ENCODE measurements around the gene POPDC2. TPM values are rescaled to one million over a fixed set of nuclear protein-coding genes. Genes with fewer than 3 reads are reported as not detected.

Gene POPDC2
- total RNA-seq, 2 donors from 2014 or later = 13.3 to 35.2 TPM

DNA sequence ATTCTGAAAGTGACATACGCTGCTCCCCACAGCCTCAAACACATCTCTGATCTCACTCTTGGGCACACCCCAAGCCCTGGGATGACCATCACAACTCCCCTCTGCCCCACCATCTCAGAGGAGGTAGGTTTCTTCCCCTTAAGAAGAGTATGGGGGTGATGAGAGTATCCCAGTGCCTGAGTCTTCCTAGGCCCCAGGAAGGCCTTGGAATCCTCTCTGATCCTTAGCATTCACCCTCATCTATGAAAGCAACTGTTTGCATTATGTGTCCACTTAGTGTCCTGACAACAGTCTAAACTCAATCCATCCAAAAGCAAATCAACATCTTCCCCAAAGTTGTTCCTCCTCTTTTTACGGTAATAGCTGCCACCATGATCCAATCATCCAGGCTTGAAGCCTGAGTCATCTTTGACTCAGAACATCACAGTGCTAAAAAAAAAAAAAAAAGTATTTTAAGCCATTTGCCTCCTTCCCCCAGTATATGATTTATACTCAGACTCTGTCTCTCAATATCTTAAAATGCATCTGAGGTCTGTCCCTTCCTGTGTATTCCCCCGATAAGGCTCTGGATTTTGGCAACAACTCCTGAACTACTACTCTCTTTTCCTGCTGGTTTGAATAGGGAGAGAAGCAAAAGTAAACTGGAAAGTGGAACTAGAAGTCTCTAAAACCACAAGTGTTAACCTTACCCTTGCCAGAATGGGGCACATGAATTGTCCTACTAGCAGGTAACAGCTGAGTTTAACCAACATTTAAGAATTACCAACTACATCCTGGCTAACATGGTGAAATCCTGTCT is 22.5 kb downstream of the POPDC2 start:
- Histone ChIP-seq H3K36me3 (peaks cover 4% of the 10 kb centered on the region), H3K9me3 (no peaks in the 10 kb centered on the region), H3K27ac (peak overlapping the region; percentile 69 to 81), H3K4me3 (peak overlapping the region; percentile 42), H3K27me3 (replicated peaks; ENCODE audit: insufficient read depth) (no peaks in the 10 kb centered on the region), H3K4me1 (ENCODE audit: control insufficient read depth in 1 of 2, low read depth in 2 of 2) (peaks cover 7 to 23% of the 10 kb centered on the region in 2 donors)
- ATAC-seq (ENCODE audit: insufficient number of reproducible peaks, low FRiP score, low read depth) = peak; percentile 92
- no peak for DNase-seq (ENCODE audit: low spot score)
- TF ChIP-seq, protein P1, sequence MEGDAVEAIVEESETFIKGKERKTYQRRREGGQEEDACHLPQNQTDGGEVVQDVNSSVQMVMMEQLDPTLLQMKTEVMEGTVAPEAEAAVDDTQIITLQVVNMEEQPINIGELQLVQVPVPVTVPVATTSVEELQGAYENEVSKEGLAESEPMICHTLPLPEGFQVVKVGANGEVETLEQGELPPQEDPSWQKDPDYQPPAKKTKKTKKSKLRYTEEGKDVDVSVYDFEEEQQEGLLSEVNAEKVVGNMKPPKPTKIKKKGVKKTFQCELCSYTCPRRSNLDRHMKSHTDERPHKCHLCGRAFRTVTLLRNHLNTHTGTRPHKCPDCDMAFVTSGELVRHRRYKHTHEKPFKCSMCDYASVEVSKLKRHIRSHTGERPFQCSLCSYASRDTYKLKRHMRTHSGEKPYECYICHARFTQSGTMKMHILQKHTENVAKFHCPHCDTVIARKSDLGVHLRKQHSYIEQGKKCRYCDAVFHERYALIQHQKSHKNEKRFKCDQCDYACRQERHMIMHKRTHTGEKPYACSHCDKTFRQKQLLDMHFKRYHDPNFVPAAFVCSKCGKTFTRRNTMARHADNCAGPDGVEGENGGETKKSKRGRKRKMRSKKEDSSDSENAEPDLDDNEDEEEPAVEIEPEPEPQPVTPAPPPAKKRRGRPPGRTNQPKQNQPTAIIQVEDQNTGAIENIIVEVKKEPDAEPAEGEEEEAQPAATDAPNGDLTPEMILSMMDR (IDR thresholded peaks at IDR 0.05) = no peak

DNA sequence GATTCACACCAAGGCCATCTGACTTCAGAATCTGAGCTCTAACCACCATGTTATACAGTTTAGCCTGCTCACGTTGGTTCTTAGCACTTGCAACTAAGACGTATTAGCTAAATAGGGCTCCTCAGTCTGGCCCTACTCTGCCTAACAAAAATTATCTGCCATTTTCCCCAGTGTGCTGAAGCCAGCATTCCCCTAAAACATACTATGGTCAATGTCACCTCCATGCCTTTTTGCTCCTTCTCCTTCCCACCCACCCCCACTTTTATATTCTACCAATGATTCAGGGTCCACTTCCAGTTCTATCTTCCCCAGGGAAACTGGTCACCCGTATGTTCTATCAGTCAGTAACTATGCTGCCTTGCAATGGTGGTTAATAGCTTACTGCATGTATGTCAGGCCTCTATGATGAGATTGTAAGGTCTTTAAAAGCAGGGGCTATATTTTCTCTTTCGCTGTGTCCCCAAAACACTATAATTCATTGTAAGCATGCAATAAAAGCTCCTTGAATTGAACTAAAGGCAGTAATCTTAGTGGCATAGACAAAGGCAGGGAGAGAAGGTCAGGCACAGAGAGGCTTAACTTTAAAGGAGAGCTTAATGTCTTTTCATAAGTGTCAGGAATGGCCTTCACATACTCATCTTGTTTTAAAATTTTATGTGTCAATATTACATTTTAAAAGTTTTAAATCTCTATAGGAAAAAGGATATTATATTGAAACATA is 23.3 kb downstream of the POPDC2 start:
- H3K4me3 ChIP-seq = no peak overlapping the region
- no peak for DNase-seq (ENCODE audit: low spot score)
- H3K9me3 ChIP-seq = no peaks in the 10 kb centered on the region
- no peaks in the 10 kb centered on the region for H3K27me3 ChIP-seq (replicated peaks; ENCODE audit: insufficient read depth)
- peak overlapping the region; percentile 69 to 81 for H3K27ac ChIP-seq
- TF ChIP-seq, protein P1 (IDR thresholded peaks at IDR 0.05) = no peak
- peaks cover 2% of the 10 kb centered on the region for H3K36me3 ChIP-seq
- peaks cover 13 to 31% of the 10 kb centered on the region in 2 donors for H3K4me1 ChIP-seq (ENCODE audit: control insufficient read depth in 1 of 2, low read depth in 2 of 2)
- ATAC-seq (ENCODE audit: insufficient number of reproducible peaks, low FRiP score, low read depth) = no peak

DNA sequence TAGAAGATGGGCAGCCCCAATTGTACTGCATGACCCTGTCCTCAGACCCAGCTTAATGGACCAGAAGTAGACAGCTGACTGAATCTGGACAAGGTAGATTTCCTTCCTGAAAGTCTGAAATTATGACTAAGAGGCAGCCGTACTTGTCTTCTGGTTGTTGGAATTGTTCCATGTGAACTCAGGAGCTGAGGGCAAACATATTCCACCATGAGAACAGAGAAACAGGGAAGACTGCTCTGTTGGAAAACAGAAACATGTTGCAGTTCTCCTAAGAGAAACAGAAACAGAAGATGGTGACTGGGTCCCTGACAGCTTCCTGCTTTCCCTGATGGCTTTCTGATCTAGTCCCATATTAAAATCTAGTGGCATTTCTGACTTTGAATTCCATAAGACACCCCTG is 24.1 kb downstream of the POPDC2 start:
- DNase-seq (ENCODE audit: low spot score) = no peak
- TF ChIP-seq, protein P1 (IDR thresholded peaks at IDR 0.05) = no peak
- Histone ChIP-seq H3K4me3 (no peak overlapping the region), H3K4me1 (ENCODE audit: control insufficient read depth in 1 of 2, low read depth in 2 of 2) (peaks cover 22 to 39% of the 10 kb centered on the region in 2 donors), H3K27ac (no peak overlapping the region), H3K27me3 (replicated peaks; ENCODE audit: insufficient read depth) (no peaks in the 10 kb centered on the region), H3K9me3 (no peaks in the 10 kb centered on the region), H3K36me3 (no peaks in the 10 kb centered on the region)
- no peak for ATAC-seq (ENCODE audit: insufficient number of reproducible peaks, low FRiP score, low read depth)

DNA sequence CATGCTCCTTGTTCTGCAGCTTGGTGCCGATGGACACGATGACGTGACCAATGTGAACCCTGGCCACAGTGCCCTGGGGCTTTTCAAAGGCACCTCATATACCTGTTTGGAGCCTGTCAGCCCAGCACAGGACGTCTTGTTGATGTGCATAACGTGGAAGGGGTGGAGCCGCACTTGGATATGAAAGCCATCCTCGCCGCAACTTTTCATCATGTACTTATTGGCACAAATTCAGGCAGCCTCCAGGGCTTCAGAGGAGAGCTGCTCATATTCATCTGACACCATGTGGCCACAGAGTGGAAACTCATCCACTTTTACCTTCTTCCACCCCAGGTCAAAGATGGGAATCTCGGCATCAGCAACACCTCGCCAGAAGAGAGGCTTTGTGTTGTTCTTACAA is 24.7 kb downstream of the POPDC2 start:
- H3K27ac ChIP-seq = no peak overlapping the region

DNA sequence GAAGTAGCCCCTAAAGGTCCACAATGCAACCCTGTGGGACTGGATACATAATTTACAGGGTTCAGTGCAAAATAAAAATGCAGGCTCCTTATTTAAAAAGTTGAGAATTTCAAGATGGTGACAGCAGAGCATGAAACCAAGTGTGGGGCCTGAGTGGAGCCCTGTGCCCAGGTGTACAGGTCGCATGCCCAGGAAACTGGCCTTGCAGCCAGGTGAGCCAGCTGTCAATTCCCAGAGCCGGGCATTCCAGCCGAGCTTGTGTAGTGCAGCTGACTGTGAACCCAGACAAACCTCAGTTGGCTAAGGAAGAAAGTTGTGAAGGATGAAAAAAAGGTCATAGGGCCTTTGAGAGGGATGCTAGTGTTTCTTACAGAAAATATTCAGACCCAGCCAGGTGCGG is 27.6 kb downstream of the POPDC2 start:
- Histone ChIP-seq H3K27ac (peak overlapping the region in 1 of 2 donors; percentile 68), H3K27me3 (replicated peaks; ENCODE audit: insufficient read depth) (no peaks in the 10 kb centered on the region), H3K4me1 (ENCODE audit: control insufficient read depth in 1 of 2, low read depth in 2 of 2) (peaks cover 44 to 62% of the 10 kb centered on the region in 2 donors), H3K9me3 (no peaks in the 10 kb centered on the region), H3K36me3 (no peaks in the 10 kb centered on the region), H3K4me3 (no peak overlapping the region)
- TF ChIP-seq, protein P1 (IDR thresholded peaks at IDR 0.05) = no peak
- ATAC-seq (ENCODE audit: insufficient number of reproducible peaks, low FRiP score, low read depth) = no peak
- no peak for DNase-seq (ENCODE audit: low spot score)

More for the DNA sequence above, 24.7 kb downstream of the POPDC2 start:
- no peak for DNase-seq (ENCODE audit: low spot score)
- no peak overlapping the region for H3K4me3 ChIP-seq
- TF ChIP-seq, protein P1 (IDR thresholded peaks at IDR 0.05) = no peak
- H3K27me3 ChIP-seq (replicated peaks; ENCODE audit: insufficient read depth) = no peaks in the 10 kb centered on the region
- H3K36me3 ChIP-seq = no peaks in the 10 kb centered on the region
- no peaks in the 10 kb centered on the region for H3K9me3 ChIP-seq
- H3K4me1 ChIP-seq (ENCODE audit: control insufficient read depth in 1 of 2, low read depth in 2 of 2) = peaks cover 25 to 45% of the 10 kb centered on the region in 2 donors
- ATAC-seq (ENCODE audit: insufficient number of reproducible peaks, low FRiP score, low read depth) = no peak

All from thoracic aorta (tissue), 2 donors.